Measurements from ENCODE around the gene RIPOR3.

RIPOR3 gene

GRCh38 chr20:50577175-50578018 lies 113.9 kb downstream of the RIPOR3 start:
- peaks cover 67% of the 10 kb centered on the region for H3K36me3 Mint-ChIP-seq (ENCODE audit: low read depth)
- no peaks in the 10 kb centered on the region for H3K27me3 Mint-ChIP-seq (ENCODE audit: low read depth)
- no peak overlapping the region for H3K27ac Mint-ChIP-seq
- H3K4me3 Mint-ChIP-seq: no peak overlapping the region
- TF ChIP-seq CTCF (IDR thresholded peaks at IDR 0.05; ENCODE audit: unreplicated experiment in 3 of 3): no peak
- peaks cover 11% of the 10 kb centered on the region for H3K4me1 Mint-ChIP-seq
- no peaks in the 10 kb centered on the region for H3K9me3 Mint-ChIP-seq

- H3K36me3 Mint-ChIP-seq (ENCODE audit: low read depth): peaks cover 59% of the 10 kb centered on the region
- no peak overlapping the region for H3K4me3 Mint-ChIP-seq
- peaks cover 23% of the 10 kb centered on the region for H3K4me1 Mint-ChIP-seq
- H3K27me3 Mint-ChIP-seq (ENCODE audit: low read depth): no peaks in the 10 kb centered on the region
- H3K9me3 Mint-ChIP-seq: no peaks in the 10 kb centered on the region
- peak; percentile 61 to 70 (median 69) for TF ChIP-seq CTCF (IDR thresholded peaks at IDR 0.05; ENCODE audit: unreplicated experiment in 3 of 3)
- peak overlapping the region in 1 of 3 experiments; percentile 15 for H3K27ac Mint-ChIP-seq
Observed at GRCh38 chr20:50575865-50576720, 115.2 kb downstream of the RIPOR3 start.

GRCh38 chr20:50574586-50574985 lies 116.8 kb downstream of the RIPOR3 start:
- Mint-ChIP-seq H3K4me1 (peaks cover 31% of the 10 kb centered on the region), H3K27ac (no peak overlapping the region), H3K4me3 (no peak overlapping the region), H3K27me3 (ENCODE audit: low read depth) (no peaks in the 10 kb centered on the region), H3K36me3 (ENCODE audit: low read depth) (peaks cover 50% of the 10 kb centered on the region), H3K9me3 (no peaks in the 10 kb centered on the region)
- no peak for TF ChIP-seq CTCF (IDR thresholded peaks at IDR 0.05; ENCODE audit: unreplicated experiment in 3 of 3)

- no peak for TF ChIP-seq CTCF (IDR thresholded peaks at IDR 0.05; ENCODE audit: unreplicated experiment in 3 of 3)
- Mint-ChIP-seq H3K36me3 (ENCODE audit: low read depth) (peaks cover 50% of the 10 kb centered on the region), H3K27ac (no peak overlapping the region), H3K4me3 (no peak overlapping the region), H3K9me3 (no peaks in the 10 kb centered on the region), H3K4me1 (peaks cover 31% of the 10 kb centered on the region), H3K27me3 (ENCODE audit: low read depth) (no peaks in the 10 kb centered on the region)
Observed at GRCh38 chr20:50574108-50574507, 117.2 kb downstream of the RIPOR3 start.

- H3K36me3 Mint-ChIP-seq (ENCODE audit: low read depth): peaks cover 50% of the 10 kb centered on the region
- no peak overlapping the region for H3K4me3 Mint-ChIP-seq
- H3K27ac Mint-ChIP-seq: peak overlapping the region in 1 of 3 experiments; percentile 43
- H3K27me3 Mint-ChIP-seq (ENCODE audit: low read depth): no peaks in the 10 kb centered on the region
- H3K9me3 Mint-ChIP-seq: no peaks in the 10 kb centered on the region
- H3K4me1 Mint-ChIP-seq: peaks cover 31% of the 10 kb centered on the region
- no peak for TF ChIP-seq CTCF (IDR thresholded peaks at IDR 0.05; ENCODE audit: unreplicated experiment in 3 of 3)
Observed at GRCh38 chr20:50572938-50573777, 118.2 kb downstream of the RIPOR3 start.
